GM19468 (cell line): ENCODE results near the gene CBX1.
"Not testable (repeated sequence)": the region's sequence is repeated elsewhere in the genome, so short reads cannot be mapped to it uniquely, and the experiment has no call there.

Source experiments
- ATAC-seq: cut with Tn5 transposase; IDR thresholded peaks from one replicate; pipeline ENCODE4 v1.9.1; 2021; ENCODE audit warnings: mild to moderate bottlenecking, moderate library complexity, moderate number of reproducible peaks; ENCODE audit not compliant: unreplicated experiment; ENCODE audit errors: extremely low read depth

The CBX1 gene

GRCh38 chr17:48074322-48075081, 26.8 kb downstream of the CBX1 start:
- ATAC-seq = no peak

- not testable (repeated sequence) for ATAC-seq
Measured at GRCh38 chr17:48073566-48074094, 27.6 kb downstream of the CBX1 start.

- not testable (repeated sequence) for ATAC-seq
Measured at GRCh38 chr17:48072811-48073210, 28.5 kb downstream of the CBX1 start.

- ATAC-seq = no peak
Measured at GRCh38 chr17:48071654-48072053, 29.6 kb downstream of the CBX1 start.

- ATAC-seq = no peak
Measured at GRCh38 chr17:48070195-48070594, 31.1 kb downstream of the CBX1 start.

GRCh38 chr17:48068491-48068961, 32.8 kb downstream of the CBX1 start:
- no peak for ATAC-seq

GRCh38 chr17:48067808-48068207, 33.5 kb downstream of the CBX1 start:
- not testable (repeated sequence) for ATAC-seq

GRCh38 chr17:48067245-48067644, 34.0 kb downstream of the CBX1 start:
- ATAC-seq = no peak

GRCh38 chr17:48066656-48067055, 34.6 kb downstream of the CBX1 start:
- no peak for ATAC-seq

GRCh38 chr17:48066192-48066591, 35.1 kb downstream of the CBX1 start:
- ATAC-seq = no peak

GRCh38 chr17:48064638-48065037, 36.6 kb downstream of the CBX1 start:
- ATAC-seq = no peak

- no peak for ATAC-seq
Measured at GRCh38 chr17:48062273-48062672, 39.0 kb downstream of the CBX1 start.

- no peak for ATAC-seq
Measured at GRCh38 chr17:48060249-48060648, 41.0 kb downstream of the CBX1 start.

- no peak for ATAC-seq
Measured at GRCh38 chr17:48059125-48059668, 42.1 kb downstream of the CBX1 start.

- ATAC-seq = no peak
Measured at GRCh38 chr17:48058393-48059124, 42.7 kb downstream of the CBX1 start.

GRCh38 chr17:48057626-48058025, 43.7 kb downstream of the CBX1 start:
- no peak for ATAC-seq

GRCh38 chr17:48056879-48057278, 44.4 kb downstream of the CBX1 start:
- ATAC-seq = no peak

GRCh38 chr17:48056246-48056745, 45.0 kb downstream of the CBX1 start:
- no peak for ATAC-seq

GRCh38 chr17:48055531-48056245, 45.6 kb downstream of the CBX1 start:
- no peak for ATAC-seq
